ENCODE data around the gene SLC2A9. TPM values are rescaled to one million over a fixed set of nuclear protein-coding genes. Genes with fewer than 3 reads are reported as not detected.

The SLC2A9 gene
- polyA plus RNA-seq, 2 of the 4 experiments (the other 2 are of a cell fraction) = 0.62 to 0.70 TPM

DNA sequence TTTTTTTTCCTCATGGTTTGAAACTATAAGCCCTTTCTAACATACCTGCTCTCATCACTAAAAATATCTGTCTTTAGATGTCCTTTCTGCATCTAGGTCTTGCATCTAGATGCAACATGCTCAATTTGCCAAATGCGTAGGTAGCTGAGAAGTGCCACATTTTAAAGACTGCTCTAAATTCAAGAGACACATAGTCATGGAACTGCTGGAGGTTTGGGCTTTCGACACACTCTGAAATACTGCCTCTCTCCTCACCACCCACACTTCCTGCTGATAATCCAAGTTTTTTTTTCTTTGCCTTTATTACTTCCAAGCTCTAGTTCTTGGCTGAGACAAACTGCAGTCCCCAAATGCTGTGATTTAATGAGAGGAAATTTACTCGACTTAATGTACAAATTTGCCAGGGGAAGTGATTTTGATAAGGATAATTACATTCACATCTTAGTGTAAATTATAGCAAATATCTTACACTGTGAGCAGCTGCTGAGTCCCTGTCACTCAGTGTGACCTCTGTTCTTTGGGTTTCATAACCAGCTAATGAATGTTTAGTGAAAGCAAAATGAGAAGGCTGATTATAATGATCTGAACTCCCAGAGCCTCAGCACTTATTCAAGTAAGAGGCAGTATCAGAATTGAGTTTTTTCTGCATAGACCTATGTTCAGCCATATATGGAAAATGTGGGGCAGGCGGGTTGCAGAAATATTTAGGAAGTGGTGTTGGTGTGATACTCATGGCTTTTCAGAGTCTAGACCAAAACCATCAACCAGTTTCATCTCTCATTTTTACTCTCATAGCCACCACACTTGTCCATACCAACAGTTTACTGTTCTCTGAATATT is 208.6 kb downstream of the SLC2A9 start:
- CTCF ChIA-PET = no interaction called here
- Histone ChIP-seq H3K4me2 (no peak overlapping the region), H3K4me1 (no peaks in the 10 kb centered on the region), H3K9me3 (no peaks in the 10 kb centered on the region), H3K4me3 (no peak overlapping the region), H3K27ac (no peak overlapping the region)
- DNase-seq (ENCODE audit: low read depth in 1 of 2, low spot score in 1 of 2) = no peak
- POLR2A ChIA-PET = no interaction called here
- 24% methylated on average over 4 of the region's 4 CpGs for WGBS (ENCODE audit: missing lambda C conversion rate)
- FAIRE-seq = no peak
- TF ChIP-seq HOXA7 (CRISPR knock-in tag; IDR thresholded peaks at IDR 0.05) = no peak
- no peak for ATAC-seq

DNA sequence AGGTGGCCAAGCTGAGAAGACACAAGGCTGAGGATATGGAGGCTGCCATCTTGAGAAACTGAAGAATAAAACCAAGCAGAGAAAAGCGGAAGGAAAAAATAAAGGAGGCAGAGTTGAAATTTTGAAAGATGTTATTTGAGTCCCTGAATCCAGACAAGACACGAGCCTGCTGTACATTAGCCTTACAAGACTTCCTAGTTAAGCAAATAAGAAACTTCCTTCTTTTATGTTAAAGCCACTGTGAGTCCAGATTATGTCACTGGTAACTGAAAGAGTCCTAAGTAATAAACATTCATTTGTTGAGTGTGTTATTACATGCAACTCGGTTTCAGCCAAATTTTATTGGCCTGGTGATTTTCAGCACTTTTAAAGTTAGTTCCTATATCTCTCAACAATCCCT is 209.5 kb downstream of the SLC2A9 start:
- no peak overlapping the region for H3K4me2 ChIP-seq
- H3K4me1 ChIP-seq = no peaks in the 10 kb centered on the region
- no peak for FAIRE-seq
- TF ChIP-seq SREBF2 (IDR thresholded peaks at IDR 0.05) (no peak), MAFK (IDR thresholded peaks at IDR 0.05; ENCODE audit: partially characterized antibody) (no peak)
- POLR2A ChIA-PET = no interaction called here
- H3K9me3 ChIP-seq = no peaks in the 10 kb centered on the region
- no peak overlapping the region for H3K4me3 ChIP-seq
- DNase-seq (ENCODE audit: low read depth in 1 of 2, low spot score in 1 of 2) = no peak
- CTCF ChIA-PET = no interaction called here
- no peak for ATAC-seq
- no peak overlapping the region for H3K27ac ChIP-seq
- 24% methylated on average over 3 of the region's 3 CpGs for WGBS (ENCODE audit: missing lambda C conversion rate)

DNA sequence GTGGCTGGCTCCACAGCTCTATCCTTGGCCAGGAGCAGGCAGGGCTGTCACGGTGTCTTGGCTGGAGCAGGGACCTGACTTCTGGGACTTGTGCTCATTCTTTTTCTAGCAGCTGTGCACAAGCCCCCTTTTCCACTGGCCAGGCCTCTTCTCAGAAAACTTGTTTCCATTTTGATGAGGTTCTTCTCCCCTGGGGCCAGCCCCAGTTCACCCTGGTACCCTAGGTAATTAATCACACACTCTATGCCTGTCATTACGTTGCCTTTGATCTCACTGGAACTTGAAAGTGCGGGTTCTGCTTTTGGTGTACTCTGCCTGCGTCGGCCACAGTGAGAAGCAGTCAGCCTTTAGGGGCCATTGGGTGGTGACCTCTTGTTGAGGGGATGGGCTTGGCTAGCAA is 213.2 kb downstream of the SLC2A9 start:
- WGBS (ENCODE audit: missing lambda C conversion rate) = 39% methylated on average over 4 of the region's 5 CpGs
- CTCF ChIA-PET = no interaction called here

DNA sequence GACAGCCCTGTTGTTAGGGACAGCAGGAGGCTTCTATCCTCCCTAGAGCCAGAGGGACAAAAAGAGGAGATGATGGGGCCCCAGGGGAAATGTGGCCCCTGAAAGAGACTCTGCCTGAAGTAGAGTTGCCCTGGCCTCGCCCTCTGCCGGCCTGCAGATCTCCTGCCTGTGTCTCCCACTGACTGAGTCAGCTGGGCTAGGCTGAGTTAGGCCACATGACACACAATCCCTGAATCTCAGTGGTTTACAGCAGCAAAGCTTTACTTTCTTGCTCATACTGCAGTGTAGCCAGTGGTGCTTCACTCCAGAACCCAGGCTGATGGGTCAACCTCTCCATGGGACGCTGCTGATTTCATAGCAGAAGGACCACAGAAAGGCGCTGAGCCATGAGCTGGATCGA is 216.4 kb downstream of the SLC2A9 start:
- Histone ChIP-seq H3K4me2 (no peak overlapping the region), H3K4me3 (no peak overlapping the region), H3K4me1 (no peaks in the 10 kb centered on the region), H3K9me3 (no peaks in the 10 kb centered on the region), H3K27ac (no peak overlapping the region)
- no peak for DNase-seq (ENCODE audit: low read depth in 1 of 2, low spot score in 1 of 2)
- POLR2A ChIA-PET = no interaction called here
- ATAC-seq = no peak; a peak in 1 of 6 replicates
- CTCF ChIA-PET = no interaction called here
- 12% methylated on average over 5 of the region's 5 CpGs for whole genome bisulfite sequencing (ENCODE audit: missing lambda C conversion rate)
- FAIRE-seq = no peak
- TF ChIP-seq CHD2 (IDR thresholded peaks at IDR 0.05; ENCODE audit: low read length, partially characterized antibody) (no peak), CEBPB (IDR thresholded peaks at IDR 0.05) (no peak), HOXB13 (CRISPR knock-in tag; IDR thresholded peaks at IDR 0.05; ENCODE audit: low read depth) (no peak), JUNB (IDR thresholded peaks at IDR 0.05) (no peak)

More for the DNA sequence above, 213.2 kb downstream of the SLC2A9 start:
- Histone ChIP-seq H3K4me2 (no peak overlapping the region), H3K27ac (no peak overlapping the region), H3K4me1 (no peaks in the 10 kb centered on the region), H3K9me3 (no peaks in the 10 kb centered on the region), H3K4me3 (no peak overlapping the region)
- no peak for FAIRE-seq
- no peak for TF ChIP-seq POLR2A (IDR thresholded peaks at IDR 0.05; ENCODE audit: low read length)
- TF ChIP-seq ZNF302 (CRISPR knock-in tag; IDR thresholded peaks at IDR 0.05) = no peak
- TF ChIP-seq RARB (CRISPR knock-in tag; IDR thresholded peaks at IDR 0.05) = no peak
- TF ChIP-seq EHF (CRISPR knock-in tag; IDR thresholded peaks at IDR 0.05) = no peak
- TF ChIP-seq, protein P1, sequence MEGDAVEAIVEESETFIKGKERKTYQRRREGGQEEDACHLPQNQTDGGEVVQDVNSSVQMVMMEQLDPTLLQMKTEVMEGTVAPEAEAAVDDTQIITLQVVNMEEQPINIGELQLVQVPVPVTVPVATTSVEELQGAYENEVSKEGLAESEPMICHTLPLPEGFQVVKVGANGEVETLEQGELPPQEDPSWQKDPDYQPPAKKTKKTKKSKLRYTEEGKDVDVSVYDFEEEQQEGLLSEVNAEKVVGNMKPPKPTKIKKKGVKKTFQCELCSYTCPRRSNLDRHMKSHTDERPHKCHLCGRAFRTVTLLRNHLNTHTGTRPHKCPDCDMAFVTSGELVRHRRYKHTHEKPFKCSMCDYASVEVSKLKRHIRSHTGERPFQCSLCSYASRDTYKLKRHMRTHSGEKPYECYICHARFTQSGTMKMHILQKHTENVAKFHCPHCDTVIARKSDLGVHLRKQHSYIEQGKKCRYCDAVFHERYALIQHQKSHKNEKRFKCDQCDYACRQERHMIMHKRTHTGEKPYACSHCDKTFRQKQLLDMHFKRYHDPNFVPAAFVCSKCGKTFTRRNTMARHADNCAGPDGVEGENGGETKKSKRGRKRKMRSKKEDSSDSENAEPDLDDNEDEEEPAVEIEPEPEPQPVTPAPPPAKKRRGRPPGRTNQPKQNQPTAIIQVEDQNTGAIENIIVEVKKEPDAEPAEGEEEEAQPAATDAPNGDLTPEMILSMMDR (IDR thresholded peaks at IDR 0.05) = no peak
- no peak for TF ChIP-seq HOXB5 (CRISPR knock-in tag; IDR thresholded peaks at IDR 0.05)
- TF ChIP-seq HOXA7 (CRISPR knock-in tag; IDR thresholded peaks at IDR 0.05) = no peak
- no peak for TF ChIP-seq HDAC2 (IDR thresholded peaks at IDR 0.05)
- TF ChIP-seq E2F6 (IDR thresholded peaks at IDR 0.05; ENCODE audit: borderline replicate concordance, low read depth) = no peak
- TF ChIP-seq ZFP36 (IDR thresholded peaks at IDR 0.05; ENCODE audit: borderline replicate concordance, partially characterized antibody) = no peak
- TF ChIP-seq, protein P2, sequence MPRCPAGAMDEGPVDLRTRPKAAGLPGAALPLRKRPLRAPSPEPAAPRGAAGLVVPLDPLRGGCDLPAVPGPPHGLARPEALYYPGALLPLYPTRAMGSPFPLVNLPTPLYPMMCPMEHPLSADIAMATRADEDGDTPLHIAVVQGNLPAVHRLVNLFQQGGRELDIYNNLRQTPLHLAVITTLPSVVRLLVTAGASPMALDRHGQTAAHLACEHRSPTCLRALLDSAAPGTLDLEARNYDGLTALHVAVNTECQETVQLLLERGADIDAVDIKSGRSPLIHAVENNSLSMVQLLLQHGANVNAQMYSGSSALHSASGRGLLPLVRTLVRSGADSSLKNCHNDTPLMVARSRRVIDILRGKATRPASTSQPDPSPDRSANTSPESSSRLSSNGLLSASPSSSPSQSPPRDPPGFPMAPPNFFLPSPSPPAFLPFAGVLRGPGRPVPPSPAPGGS (IDR thresholded peaks at IDR 0.05) = no peak
- TF ChIP-seq GATA3 (IDR thresholded peaks at IDR 0.05; ENCODE audit: borderline replicate concordance) = no peak
- no peak for TF ChIP-seq FOSB (CRISPR knock-in tag; IDR thresholded peaks at IDR 0.05)
- TF ChIP-seq KDM1A (IDR thresholded peaks at IDR 0.05; ENCODE audit: low read depth) = no peak
- TF ChIP-seq, protein P3, sequence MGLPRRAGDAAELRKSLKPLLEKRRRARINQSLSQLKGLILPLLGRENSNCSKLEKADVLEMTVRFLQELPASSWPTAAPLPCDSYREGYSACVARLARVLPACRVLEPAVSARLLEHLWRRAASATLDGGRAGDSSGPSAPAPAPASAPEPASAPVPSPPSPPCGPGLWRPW (IDR thresholded peaks at IDR 0.05) = no peak
- ATAC-seq = no peak
- POLR2A ChIA-PET = no interaction called here
- DNase-seq (ENCODE audit: low read depth in 1 of 2, low spot score in 1 of 2) = no peak

Measured in A549 (cell line).